SK-N-SH treated with all-trans-retinoic acid at 6 μM for 48 hours (cell line): Measurements from ENCODE around the gene CDCA4.

Source experiments
- ARNTL ChIP-seq: fragments of 450-650 bp; formaldehyde crosslinking; IDR thresholded peaks from 2 replicates; pipeline ENCODE4 v1.5.0; 2020; ENCODE audit warnings: low read depth, mild to moderate bottlenecking, moderate library complexity, borderline replicate concordance
- ISL1 ChIP-seq: fragments of 250-450 bp; sonication (Bioruptor Pico); IDR thresholded peaks from 2 replicates; pipeline ENCODE4 v2.1.2; 2022; ENCODE audit warnings: mild to moderate bottlenecking, moderate library complexity
- PATZ1 ChIP-seq: fragments of 250-450 bp; sonication (Bioruptor Pico); IDR thresholded peaks from 2 replicates; pipeline ENCODE4 v1.8.0; 2020; ENCODE audit warnings: mild to moderate bottlenecking, moderate library complexity, borderline replicate concordance
- TCF4 ChIP-seq: fragments of 250-450 bp; sonication (Bioruptor Pico); IDR thresholded peaks from 2 replicates; pipeline ENCODE4 v1.8.0; 2021; ENCODE audit warnings: mild to moderate bottlenecking, moderate library complexity, borderline replicate concordance
- TSHZ2 ChIP-seq: fragments of 250-450 bp; sonication (Bioruptor Pico); IDR thresholded peaks from 2 replicates; pipeline ENCODE4 v1.5.0; 2020; ENCODE audit warnings: mild to moderate bottlenecking, moderate library complexity
- ZFP30 ChIP-seq: fragments of 450-650 bp; formaldehyde crosslinking; IDR thresholded peaks from 2 replicates; pipeline ENCODE4 v1.5.0; 2022; ENCODE audit warnings: mild to moderate bottlenecking, moderate library complexity

- TF ChIP-seq ARNTL (CRISPR knock-in tag): no peak
- TF ChIP-seq PATZ1 (CRISPR knock-in tag): no peak
- TF ChIP-seq TCF4: no peak
- no peak for TF ChIP-seq ZFP30 (CRISPR knock-in tag)
- no peak for TF ChIP-seq ISL1 (CRISPR knock-in tag)
- TF ChIP-seq TSHZ2 (CRISPR knock-in tag): no peak
These were observed 52.1 kb downstream of the CDCA4 start for GRCh38 chr14:104968541-104969401.
